GM10266 (cell line): Measurements from ENCODE around the gene DIO3.

Source experiments
- DNase-seq: peaks from one replicate; pipeline ENCODE4 v3.0.0; 2012; ENCODE audit errors: extremely low spot score
- CTCF ChIP-seq: IDR thresholded peaks from 2 replicates; pipeline ENCODE4 v1.5.1; 2012; ENCODE audit warnings: mild to moderate bottlenecking, low read depth; ENCODE audit not compliant: control insufficient read depth, insufficient read depth; ENCODE audit errors: missing control alignments

The DIO3 gene

GRCh38 chr14:101577221-101577909, 16.1 kb downstream of the DIO3 start:
- DNase-seq = no peak
- TF ChIP-seq CTCF = no peak

- TF ChIP-seq CTCF = no peak
Measured at GRCh38 chr14:101578489-101578888, 17.2 kb downstream of the DIO3 start.

GRCh38 chr14:101579372-101580080, 18.2 kb downstream of the DIO3 start:
- DNase-seq = no peak
- TF ChIP-seq CTCF = no peak

More at GRCh38 chr14:101578489-101578888, 17.2 kb downstream of the DIO3 start:
- no peak for DNase-seq

GRCh38 chr14:101581806-101582205, 20.5 kb downstream of the DIO3 start:
- no peak for TF ChIP-seq CTCF

GRCh38 chr14:101582294-101582693, 21.0 kb downstream of the DIO3 start:
- TF ChIP-seq CTCF = no peak
- no peak for DNase-seq

More at GRCh38 chr14:101581806-101582205, 20.5 kb downstream of the DIO3 start:
- DNase-seq = no peak

GRCh38 chr14:101583006-101583714, 21.9 kb downstream of the DIO3 start:
- TF ChIP-seq CTCF = no peak
- no peak for DNase-seq
